Gastroesophageal sphincter (tissue), 4 donors: ENCODE results near the gene RABAC1. TPM values are rescaled to one million over a fixed set of nuclear protein-coding genes. Genes with fewer than 3 reads are reported as not detected.

Experiments used
- ATAC-seq: fragments of 150-250 bp; one replicate; pipeline ENCODE4 v1.9.1; 2016; ENCODE audit warnings: mild to moderate bottlenecking, moderate library complexity
- H3K27ac ChIP-seq, 4 donors: fragments of 200-600 bp; sonication (generic) in 3 of 4; 1 replicate in 3 of 4; 2 replicates in 1 of 4; pipeline ENCODE4 v1.5.1; 2016 to 2019
- H3K27me3 ChIP-seq: fragments of 200-600 bp; sonication (generic); one replicate; pipeline ENCODE4 v1.5.1; 2019
- H3K36me3 ChIP-seq, 2 donors: fragments of 200-600 bp; sonication (generic); one replicate each; pipeline ENCODE4 v1.5.1; 2019; ENCODE audit warnings: control low read depth in 1 of 2
- H3K4me1 ChIP-seq, 3 donors: fragments of 200-600 bp; sonication (generic); 1 replicate in 2 of 3; 2 replicates in 1 of 3; pipeline ENCODE4 v1.5.1; 2016 to 2019; ENCODE audit warnings: control low read depth in 2 of 3
- H3K4me3 ChIP-seq, 2 donors: fragments of 200-600 bp; sonication (generic); one replicate each; pipeline ENCODE4 v1.5.1; 2019; ENCODE audit warnings: mild to moderate bottlenecking in 1 of 2, moderate library complexity in 1 of 2
- H3K9me3 ChIP-seq, 3 donors: fragments of 200-600 bp; sonication (generic); one replicate each; pipeline ENCODE4 v1.5.1; 2017 to 2019; ENCODE audit warnings: control low read depth in 2 of 3
- EP300 ChIP-seq: sonication (generic); formaldehyde crosslinking; IDR thresholded peaks from one replicate; pipeline ENCODE4 v1.6.1; 2017; ENCODE audit warnings: antibody characterized with exemption, mild to moderate bottlenecking
- POLR2A ChIP-seq, 2 donors: fragments of 450-650 bp; IDR thresholded peaks; one replicate each; pipeline ENCODE4 v1.6.1; 2017; ENCODE audit warnings: antibody characterized with exemption in 2 of 2, mild to moderate bottlenecking in 2 of 2, moderate library complexity in 1 of 2
- POLR2AphosphoS5 ChIP-seq: sonication (generic); formaldehyde crosslinking; IDR thresholded peaks from one replicate; pipeline ENCODE4 v1.6.1; 2017; ENCODE audit warnings: antibody characterized with exemption
- WGBS, 2 donors: methylation state at CpG; one replicate each; pipeline ENCODE4 v1.1.5; 2018; ENCODE audit warnings: low coverage in 1 of 2; 5-methylcytosine and 5-hydroxymethylcytosine counted together
- total RNA-seq, 4 donors: library from RNA; depleted of rRNA; stranded (reverse); fragments of >200 nt; gene quantifications; one replicate each; pipeline ENCODE4 v1.1.0, GENCODE V29; 2016
- TF ChIP-seq, protein P1 (sequence below), 4 experiments: fragments of 200-600 bp in 2 of 4; fragments of 450-650 bp in 2 of 4; sonication (generic) in 1 of 4; IDR thresholded peaks; one replicate each; pipeline ENCODE4 v1.5.1; 2017 to 2019; ENCODE audit warnings: antibody characterized with exemption in 4 of 4, mild to moderate bottlenecking in 2 of 4, moderate library complexity in 2 of 4

The RABAC1 gene
- total RNA-seq, 4 donors from 2014 or later = 150 to 215 (median 201) TPM

DNA sequence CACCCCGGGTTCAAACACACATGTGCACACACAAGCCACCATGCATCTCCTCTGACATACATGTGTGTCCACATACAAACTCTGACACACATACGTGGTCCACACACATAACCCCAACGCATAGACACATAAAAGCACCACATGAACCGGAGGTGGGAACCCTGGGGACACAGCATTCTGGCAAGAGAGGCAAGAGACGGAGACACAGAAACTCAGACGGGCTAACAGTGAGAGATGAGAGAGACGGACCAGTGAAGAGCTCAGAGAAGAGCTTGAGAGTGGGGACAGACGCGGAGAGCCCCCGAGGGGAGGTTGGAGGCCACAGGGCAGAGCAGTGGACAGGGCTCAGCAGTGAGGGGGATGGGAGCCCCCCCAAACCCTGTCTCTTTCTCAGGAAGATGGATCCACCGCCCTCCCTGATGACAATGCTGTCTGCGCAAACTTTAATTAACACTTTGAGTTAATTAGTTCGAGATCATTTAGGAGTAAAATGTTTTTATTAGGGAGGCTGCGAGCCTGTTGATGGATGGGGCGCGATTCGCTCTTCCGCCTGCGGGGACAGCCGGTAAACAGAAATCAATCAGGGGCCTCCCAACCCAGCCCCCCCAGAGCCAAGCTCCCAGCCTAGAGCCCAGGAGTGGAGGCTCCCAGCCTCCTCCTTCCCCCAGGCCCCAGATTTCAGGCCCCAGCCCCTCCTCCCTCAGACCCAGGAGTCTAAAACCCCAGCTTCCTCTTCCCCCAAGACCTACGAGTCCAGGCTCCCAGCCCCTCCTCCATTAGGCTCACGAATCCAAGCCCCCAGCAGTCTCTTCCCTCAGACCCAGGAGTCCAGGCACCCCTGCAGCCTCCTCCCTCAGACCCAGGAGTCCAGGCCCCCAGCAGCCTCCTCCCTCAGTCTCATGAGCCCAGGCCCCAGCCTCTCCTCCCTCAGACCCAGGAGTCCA, 21.3 kb downstream of the RABAC1 start:
- no peak for ATAC-seq
- Histone ChIP-seq H3K9me3 (no peaks in the 10 kb centered on the region), H3K4me3 (no peak overlapping the region), H3K36me3 (no peaks in the 10 kb centered on the region), H3K4me1 (peaks cover 0 to 35% (median 9%) of the 10 kb centered on the region in 3 donors), H3K27me3 (peaks cover 94% of the 10 kb centered on the region), H3K27ac (no peak overlapping the region)
- TF ChIP-seq EP300 = no peak
- TF ChIP-seq POLR2AphosphoS5 = no peak
- no peak for TF ChIP-seq POLR2A (IDR thresholded peaks at IDR 0.05)
- TF ChIP-seq, protein P1, sequence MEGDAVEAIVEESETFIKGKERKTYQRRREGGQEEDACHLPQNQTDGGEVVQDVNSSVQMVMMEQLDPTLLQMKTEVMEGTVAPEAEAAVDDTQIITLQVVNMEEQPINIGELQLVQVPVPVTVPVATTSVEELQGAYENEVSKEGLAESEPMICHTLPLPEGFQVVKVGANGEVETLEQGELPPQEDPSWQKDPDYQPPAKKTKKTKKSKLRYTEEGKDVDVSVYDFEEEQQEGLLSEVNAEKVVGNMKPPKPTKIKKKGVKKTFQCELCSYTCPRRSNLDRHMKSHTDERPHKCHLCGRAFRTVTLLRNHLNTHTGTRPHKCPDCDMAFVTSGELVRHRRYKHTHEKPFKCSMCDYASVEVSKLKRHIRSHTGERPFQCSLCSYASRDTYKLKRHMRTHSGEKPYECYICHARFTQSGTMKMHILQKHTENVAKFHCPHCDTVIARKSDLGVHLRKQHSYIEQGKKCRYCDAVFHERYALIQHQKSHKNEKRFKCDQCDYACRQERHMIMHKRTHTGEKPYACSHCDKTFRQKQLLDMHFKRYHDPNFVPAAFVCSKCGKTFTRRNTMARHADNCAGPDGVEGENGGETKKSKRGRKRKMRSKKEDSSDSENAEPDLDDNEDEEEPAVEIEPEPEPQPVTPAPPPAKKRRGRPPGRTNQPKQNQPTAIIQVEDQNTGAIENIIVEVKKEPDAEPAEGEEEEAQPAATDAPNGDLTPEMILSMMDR (IDR thresholded peaks at IDR 0.05) = no peak
- WGBS, 2 donors = 29 to 44% methylated on average over 4 to 15 of the region's 22 CpGs

DNA sequence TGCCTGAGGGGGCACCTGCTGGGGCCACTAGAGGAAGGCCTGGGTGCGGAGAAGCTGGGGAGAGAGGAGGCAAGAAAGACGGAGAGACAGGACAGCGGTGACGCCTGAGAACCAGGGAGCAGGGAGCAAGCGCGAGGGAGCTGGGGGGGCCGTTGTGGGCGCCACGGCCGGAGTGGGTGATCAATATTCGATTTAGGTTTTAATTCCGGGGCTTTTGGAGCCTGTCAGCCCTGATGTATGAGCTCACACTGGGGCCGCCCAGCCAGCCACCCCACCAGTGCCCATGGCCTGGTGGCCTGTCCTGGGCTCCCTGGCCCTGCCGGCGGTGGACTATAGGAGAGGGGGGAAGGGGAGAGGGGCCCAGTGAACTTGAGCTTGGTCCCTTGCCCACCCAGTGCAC, 22.2 kb downstream of the RABAC1 start:
- Histone ChIP-seq H3K27me3 (peaks cover 94% of the 10 kb centered on the region), H3K27ac (no peak overlapping the region), H3K36me3 (no peaks in the 10 kb centered on the region), H3K4me1 (peaks cover 0 to 40% (median 9%) of the 10 kb centered on the region in 3 donors), H3K9me3 (no peaks in the 10 kb centered on the region), H3K4me3 (no peak overlapping the region)
- TF ChIP-seq, protein P1 (IDR thresholded peaks at IDR 0.05) = no peak
- TF ChIP-seq EP300 (no peak), POLR2A (IDR thresholded peaks at IDR 0.05) (no peak), POLR2AphosphoS5 (no peak)
- no peak for ATAC-seq
- 47 to 64% methylated on average over 5 to 10 of the region's 15 CpGs for WGBS, 2 donors

DNA sequence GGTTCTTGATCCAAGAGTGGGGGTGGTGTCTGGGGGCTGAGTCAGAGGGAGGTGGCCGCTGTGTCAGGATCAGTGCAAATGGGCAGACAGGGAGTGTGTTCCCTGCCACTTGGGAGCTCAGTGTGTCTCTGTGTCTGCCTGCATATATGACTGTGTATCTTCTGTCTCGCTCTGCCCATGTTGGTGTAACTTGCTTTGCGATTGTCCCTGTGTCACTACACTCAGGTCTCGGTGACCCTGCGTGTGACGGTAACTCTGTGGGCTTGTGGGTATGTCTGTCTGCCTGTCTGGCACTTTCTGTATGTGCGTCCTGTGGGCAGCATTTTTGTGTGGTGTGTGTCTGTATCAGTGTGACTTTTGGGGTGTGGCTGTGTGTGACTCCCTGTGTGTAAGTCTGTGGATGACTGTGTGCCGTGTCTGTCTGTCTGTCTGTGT, 22.7 kb downstream of the RABAC1 start:
- H3K4me3 ChIP-seq = no peak overlapping the region
- WGBS, 2 donors = 71% methylated on average over 6 of the region's 8 CpGs; no CpG with 5 or more reads in 1 of the 2 donors
- no peaks in the 10 kb centered on the region for H3K9me3 ChIP-seq
- no peak for ATAC-seq
- TF ChIP-seq, protein P1 (IDR thresholded peaks at IDR 0.05) = no peak
- TF ChIP-seq POLR2A (IDR thresholded peaks at IDR 0.05) (no peak), EP300 (no peak), POLR2AphosphoS5 (no peak)
- no peak overlapping the region for H3K27ac ChIP-seq
- H3K36me3 ChIP-seq = no peaks in the 10 kb centered on the region
- H3K4me1 ChIP-seq = peaks cover 0 to 40% (median 9%) of the 10 kb centered on the region in 3 donors
- peaks cover 94% of the 10 kb centered on the region for H3K27me3 ChIP-seq

DNA sequence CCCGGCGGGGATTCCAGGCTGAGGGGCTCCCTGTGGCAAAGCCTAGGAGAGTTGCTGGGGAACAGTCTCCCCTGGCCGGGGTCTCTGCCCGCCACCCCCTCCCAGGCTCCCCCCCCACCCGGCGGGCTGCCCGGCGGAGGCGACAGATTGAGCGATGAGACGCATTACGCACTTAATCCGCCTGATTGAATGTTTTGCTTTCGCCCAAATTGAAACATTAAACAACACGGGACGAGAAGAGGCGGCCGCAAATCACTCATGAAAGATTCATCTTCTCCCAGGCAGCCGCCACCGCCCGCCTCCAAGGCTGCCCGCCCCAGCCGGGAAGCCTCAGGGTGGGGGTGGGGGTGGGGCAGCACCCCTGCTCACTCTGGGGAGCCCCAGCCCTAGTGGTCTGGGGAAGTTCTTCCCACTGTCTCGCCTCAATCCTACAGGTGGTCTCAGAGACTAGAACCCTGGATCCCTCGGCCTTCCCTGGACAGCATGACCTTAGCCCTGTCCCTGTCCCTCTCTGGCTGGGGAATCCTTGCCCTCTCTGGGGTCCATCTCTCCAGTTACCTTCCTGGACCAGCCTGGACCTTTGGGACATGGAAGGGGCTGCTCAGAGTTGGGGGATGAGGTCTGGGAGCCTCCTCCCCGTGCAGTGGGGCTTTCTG, 23.2 kb downstream of the RABAC1 start:
- H3K4me3 ChIP-seq = no peak overlapping the region
- no peak overlapping the region for H3K27ac ChIP-seq
- H3K9me3 ChIP-seq = no peaks in the 10 kb centered on the region
- H3K4me1 ChIP-seq = peaks cover 0 to 35% (median 6%) of the 10 kb centered on the region in 3 donors
- no peak for ATAC-seq
- TF ChIP-seq POLR2A (IDR thresholded peaks at IDR 0.05) = no peak
- no peak for TF ChIP-seq POLR2AphosphoS5
- TF ChIP-seq, protein P1 (IDR thresholded peaks at IDR 0.05) = no peak
- TF ChIP-seq EP300 = no peak
- H3K36me3 ChIP-seq = no peaks in the 10 kb centered on the region
- peaks cover 94% of the 10 kb centered on the region for H3K27me3 ChIP-seq
- 13 to 14% methylated on average over 2 to 3 of the region's 26 CpGs for WGBS, 2 donors
